H1 (cell line): ENCODE measurements around the gene C22orf39. TPM values are rescaled to one million over a fixed set of nuclear protein-coding genes. Genes with fewer than 3 reads are reported as not detected.

Source experiments
- CBX5 ChIP-seq: fragments of 300-800, 300-1000 bp; sonication (generic); IDR thresholded peaks from 2 replicates; pipeline ENCODE4 v1.7.1; 2016; ENCODE audit warnings: antibody characterized with exemption, low read length, low read depth
- EP300 ChIP-seq, 2 experiments: IDR thresholded peaks; 1 replicate in 1 of 2; 2 replicates in 1 of 2; pipeline ENCODE4 v1.6.1; 2011 to 2012; ENCODE audit warnings: low read depth in 2 of 2, low read length in 2 of 2, mild to moderate bottlenecking in 2 of 2, borderline replicate concordance in 1 of 2, inconsistent platforms in 1 of 2, moderate library complexity in 1 of 2
- FOSL1 ChIP-seq: IDR thresholded peaks from 2 replicates; pipeline ENCODE4 v1.6.1; 2011; ENCODE audit warnings: mild to moderate bottlenecking, low read depth, low read length, moderate library complexity; ENCODE audit not compliant: insufficient read depth
- SAP30 ChIP-seq: fragments of 300-600 bp; sonication (generic); IDR thresholded peaks from 2 replicates; pipeline ENCODE4 v1.7.1; 2012; ENCODE audit warnings: low read length, moderate library complexity, mild to moderate bottlenecking, inconsistent platforms; ENCODE audit not compliant: insufficient read depth, insufficient replicate concordance
- SIX5 ChIP-seq: IDR thresholded peaks from 2 replicates; pipeline ENCODE4 v1.6.1; 2011; ENCODE audit warnings: mild to moderate bottlenecking, low read depth, low read length
- SP1 ChIP-seq: IDR thresholded peaks from 2 replicates; pipeline ENCODE4 v1.6.1; 2011; ENCODE audit warnings: low read depth, low read length
- polyA plus RNA-seq, 7 experiments: library from polyadenylated mRNA; depleted of rRNA in 3 of 7; stranded (reverse) in 5 of 7; unstranded in 2 of 7; fragments of >200 nt in 5 of 7; fragments of 200-250 nt in 2 of 7; gene quantifications; 1 replicate in 5 of 7; 2 replicates in 1 of 7; 4 replicates in 1 of 7; pipeline versions ENCODE4 v1.2.1 to v1.2.3, GENCODE V29; 2011 to 2013; ENCODE audit warnings: missing spikeins in 2 of 7, mixed read lengths in 2 of 7
- total RNA-seq: library from RNA; stranded (reverse); fragmentation: NEBNext Ultra II Directional; extraction: Animal tissue kit (Norgen Biotek cat#: 25700); gene quantifications from 2 replicates; pipeline ENCODE4 v1.2.1, GENCODE V29; 2021

C22orf39 gene
- total and polyA plus RNA-seq, 2 of the 8 experiments (the other 6 are each of a cell fraction or from before 2014, with no cell fraction given): 22.7 to 27.7 TPM

- TF ChIP-seq SP1 (no peak), SAP30 (no peak), EP300 (IDR thresholded peaks at IDR 0.05; ENCODE audit: borderline replicate concordance in 1 of 2, low read depth in 2 of 2, low read length in 2 of 2) (no peak), SIX5 (no peak), CBX5 (no peak), FOSL1 (no peak)
These were observed 49.7 kb upstream of the C22orf39 start (continued) for GRCh38 chr22:19497245-19497644.
